ENCODE data around the gene OR14C36.
"Not testable (repeated sequence)": the region's sequence is repeated elsewhere in the genome, so short reads cannot be mapped to it uniquely, and the experiment has no call there.

OR14C36 gene

GRCh38 chr1:248348475-248348874, at the start of gene OR14C36:
OR14C36 (plus strand) TSS chr1:248348775; CDS start chr1:248348775, 0 bp downstream.
- DNase-seq (ENCODE audit: low read depth in 2 of 2), result no peak

- no peak for DNase-seq (ENCODE audit: low read depth in 2 of 2)
Measured at GRCh38 chr1:248303324-248303723, 45.3 kb upstream of the OR14C36 start, which contains the start of gene OR2T12. OR2T12 (minus strand) TSS chr1:248303424; CDS start chr1:248295578, 7,846 bp downstream.

- not testable (repeated sequence) for DNase-seq (ENCODE audit: low read depth in 2 of 2)
Measured at GRCh38 chr1:248305672-248306071, 42.9 kb upstream of the OR14C36 start.

GRCh38 chr1:248306103-248306502, 42.5 kb upstream of the OR14C36 start:
- no peak for DNase-seq (ENCODE audit: low read depth in 2 of 2)

GRCh38 chr1:248306740-248307139, 41.8 kb upstream of the OR14C36 start:
- not testable (repeated sequence) for DNase-seq (ENCODE audit: low read depth in 2 of 2)

GRCh38 chr1:248316796-248317195, 31.8 kb upstream of the OR14C36 start:
- DNase-seq (ENCODE audit: low read depth in 2 of 2), result no peak

GRCh38 chr1:248324468-248324867, 24.1 kb upstream of the OR14C36 start, which contains the start of gene OR2M7:
OR2M7 (minus strand) TSS chr1:248324568; CDS start chr1:248324568, 0 bp downstream.
- no peak for DNase-seq (ENCODE audit: low read depth in 2 of 2)

GRCh38 chr1:248343451-248343850, 5.1 kb upstream of the OR14C36 start:
- DNase-seq (ENCODE audit: low read depth in 2 of 2), result no peak

- DNase-seq (ENCODE audit: low read depth in 2 of 2), result no peak
Measured at GRCh38 chr1:248359415-248359814, 10.8 kb downstream of the OR14C36 start.

- no peak for DNase-seq (ENCODE audit: low read depth in 2 of 2)
Measured at GRCh38 chr1:248361121-248361715, 12.6 kb downstream of the OR14C36 start, which contains the start of gene OR2T4. OR2T4 (plus strand) TSS chr1:248361665; CDS start chr1:248361665, 0 bp downstream.

GRCh38 chr1:248366609-248367008, 18.0 kb downstream of the OR14C36 start:
- no peak for DNase-seq (ENCODE audit: low read depth in 2 of 2)

GRCh38 chr1:248372394-248372793, 23.8 kb downstream of the OR14C36 start:
- no peak for DNase-seq (ENCODE audit: low read depth in 2 of 2)

- no peak for DNase-seq (ENCODE audit: low read depth in 2 of 2)
Measured at GRCh38 chr1:248373761-248374160, 25.2 kb downstream of the OR14C36 start.

GRCh38 chr1:248375446-248375845, 26.9 kb downstream of the OR14C36 start, which contains the start of gene OR2T6:
OR2T6 (plus strand) TSS chr1:248375746; CDS start chr1:248387609, 11,863 bp downstream.
- DNase-seq (ENCODE audit: low read depth in 2 of 2), result no peak

GRCh38 chr1:248376916-248377315, 28.3 kb downstream of the OR14C36 start:
- DNase-seq (ENCODE audit: low read depth in 2 of 2), result no peak

GRCh38 chr1:248380854-248381253, 32.3 kb downstream of the OR14C36 start:
- no peak for DNase-seq (ENCODE audit: low read depth in 2 of 2)

- DNase-seq (ENCODE audit: low read depth in 2 of 2), result no peak
Measured at GRCh38 chr1:248388426-248388825, 39.9 kb downstream of the OR14C36 start.

GRCh38 chr1:248393050-248393449, 44.5 kb downstream of the OR14C36 start:
- no peak for DNase-seq (ENCODE audit: low read depth in 2 of 2)

Measured in activated CD4-positive, alpha-beta T cell treated with anti-CD3 and anti-CD28 coated beads for 24 hours (primary cell).